Heart right ventricle (tissue), 16 donors: ENCODE data around the gene LRCH1. TPM values are rescaled to one million over a fixed set of nuclear protein-coding genes. Genes with fewer than 3 reads are reported as not detected.

Experiments used
- ATAC-seq, 8 donors: fragments of 200-7000 bp; cut with Tn5 transposase; one replicate each; pipeline ENCODE4 v1.9.1; 2020; ENCODE audit warnings: mild to moderate bottlenecking in 8 of 8, moderate library complexity in 8 of 8, moderate number of reproducible peaks in 1 of 8
- DNase-seq, 2 donors: peaks; one replicate each; pipeline ENCODE4 v3.0.0-alpha.2; 2020
- H3K27ac ChIP-seq, 10 donors: fragments of 200-600 bp; sonication (generic) in 2 of 10; one replicate each; pipeline versions ENCODE4 v1.5.0 to v1.8.0; 2020 to 2022; ENCODE audit warnings: mild to moderate bottlenecking in 3 of 10
- H3K27me3 ChIP-seq, 7 donors: fragments of 200-600 bp; one replicate each; pipeline ENCODE4 v1.8.0; 2021 to 2022; ENCODE audit warnings: mild to moderate bottlenecking in 2 of 7
- H3K36me3 ChIP-seq, 9 donors: fragments of 200-600 bp; sonication (generic) in 1 of 9; one replicate each; pipeline versions ENCODE4 v1.5.0 to v1.8.0; 2020 to 2022; ENCODE audit warnings: mild to moderate bottlenecking in 2 of 9
- H3K4me1 ChIP-seq, 9 donors: fragments of 200-600 bp; sonication (generic) in 1 of 9; one replicate each; pipeline versions ENCODE4 v1.5.0 to v1.8.0; 2020 to 2022; ENCODE audit warnings: mild to moderate bottlenecking in 4 of 9
- H3K4me3 ChIP-seq, 10 donors: fragments of 200-600 bp; sonication (generic) in 2 of 10; one replicate each; pipeline versions ENCODE4 v1.5.0 to v1.8.0; 2020 to 2022; ENCODE audit warnings: mild to moderate bottlenecking in 7 of 10, moderate library complexity in 2 of 10
- H3K9me3 ChIP-seq, 11 donors: fragments of 200-600 bp in 10 of 11; sonication (generic) in 2 of 11; one replicate each; pipeline versions ENCODE4 v1.5.0 to v1.8.0; 2013 to 2022; ENCODE audit warnings: mild to moderate bottlenecking in 2 of 11, control low read depth in 1 of 11, moderate library complexity in 1 of 11
- WGBS, 2 donors: extraction: QIAGEN DNeasy Blood & Tissue Kit; methylation state at CpG; one replicate each; pipeline ENCODE4 v1.1.7; 2013; ENCODE audit warnings: inconsistent platforms in 1 of 2; 5-methylcytosine and 5-hydroxymethylcytosine counted together
- intact Hi-C, 10 donors: fragments of 100-400 bp; cut with DNase I; formaldehyde crosslinking; loops; one replicate each; pipeline versions ENCODE4 v1.11.1 to v1.14.2; 2022
- polyA plus RNA-seq, 2 donors: library from polyadenylated mRNA; stranded (reverse); fragments of 200-250 nt; gene quantifications; one replicate each; pipeline ENCODE4 v1.2.3, GENCODE V29; 2013
- total RNA-seq, 10 donors: library from RNA; stranded (reverse); fragmentation: NEBNext Ultra II Directional in 3 of 10; extraction: Animal tissue kit (Norgen Biotek cat#: 25700) in 3 of 10; gene quantifications; one replicate each; pipeline versions ENCODE4 v1.2.1 to v1.2.4, GENCODE V29; 2021 to 2023
- TF ChIP-seq, protein P1 (sequence below), 9 donors: fragments of 200-600 bp; sonication (generic) in 2 of 9; IDR thresholded peaks; one replicate each; pipeline versions ENCODE4 v1.5.0 to v1.8.0; 2021 to 2022; ENCODE audit warnings: antibody characterized with exemption in 9 of 9, mild to moderate bottlenecking in 5 of 9, moderate library complexity in 1 of 9
- donor health status: Arrhythmogenic right ventricular cardiomyopathy.
- donor health status: ischemic (EF 13 %, LVEDD 7.1; RV severe dilation, severe dysfunction).
- donor health status: healthy with polysubstance abuse.
- donor health status: DM: no; HTN: yes; CAD: no.
- donor health status: DM: no; HTN: no; CAD: no.
- donor health status: ischemic (EF 25% LVEDD 6.9; RV normal size, moderate dysfunction).
- donor health status: ischemic (EF 25% LVEDD 5.7; RV mildly dilated, moderate dysfunction).
- donor health status: healthy.
- donor health status: DM: yes; HTN: yes; CAD: no.
- donor health status: Ischemic cardiomyopathy.
- donor health status: ischemic (EF 35%, LVEDD 5.7; RV mildly dilated, moderate dysfunction).
- donor health status: nonischemic (EF 11% LVEDD 7.7; RV severe dilation, severe dysfunction).
- donor health status: DM: yes; HTN: yes; CAD: no.
- donor health status: PGD.
- donor health status: ischemic (EF 29% LVEDD 5.4; RV normal size, mild dysfunction).
- donor health status: nonischemic (EF 23%, LVEDD 6.1; RV moderate dilation, normal function).

Gene LRCH1
- total and polyA plus RNA-seq, 12 donors = 4.1 to 20.3 (median 13.1) TPM

DNA sequence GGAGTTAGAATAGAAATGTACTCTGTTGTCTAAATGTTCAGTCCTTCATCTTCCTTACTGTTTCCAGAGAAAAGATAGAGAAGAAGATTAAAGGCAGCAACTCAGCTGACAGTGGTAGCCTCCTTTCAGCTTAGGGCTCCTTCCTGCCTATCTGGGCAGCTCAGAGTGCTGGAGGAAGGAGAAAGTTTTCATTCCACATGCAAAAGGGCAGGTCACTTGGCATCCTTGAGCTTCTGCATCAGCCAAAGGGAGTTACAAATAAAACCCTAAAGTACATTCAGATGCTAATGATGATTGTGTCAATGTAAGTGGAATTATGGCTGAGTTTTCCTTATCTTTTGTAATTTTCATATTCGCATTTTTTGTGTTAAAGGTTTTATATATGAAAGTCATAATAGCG is 185.1 kb downstream of the LRCH1 start:
- DNase-seq = no peak
- no peak overlapping the region for H3K4me3 ChIP-seq
- H3K27me3 ChIP-seq = no peaks in the 10 kb centered on the region
- peaks cover 0 to 6% (median 0%) of the 10 kb centered on the region in 9 donors for H3K4me1 ChIP-seq
- intact Hi-C loops = loop anchor here in 1 of 10 donors (10.0 kb wide), 1 partner anchor 47 kb away; no protein-coding TSS in a partner anchor
- TF ChIP-seq, protein P1, sequence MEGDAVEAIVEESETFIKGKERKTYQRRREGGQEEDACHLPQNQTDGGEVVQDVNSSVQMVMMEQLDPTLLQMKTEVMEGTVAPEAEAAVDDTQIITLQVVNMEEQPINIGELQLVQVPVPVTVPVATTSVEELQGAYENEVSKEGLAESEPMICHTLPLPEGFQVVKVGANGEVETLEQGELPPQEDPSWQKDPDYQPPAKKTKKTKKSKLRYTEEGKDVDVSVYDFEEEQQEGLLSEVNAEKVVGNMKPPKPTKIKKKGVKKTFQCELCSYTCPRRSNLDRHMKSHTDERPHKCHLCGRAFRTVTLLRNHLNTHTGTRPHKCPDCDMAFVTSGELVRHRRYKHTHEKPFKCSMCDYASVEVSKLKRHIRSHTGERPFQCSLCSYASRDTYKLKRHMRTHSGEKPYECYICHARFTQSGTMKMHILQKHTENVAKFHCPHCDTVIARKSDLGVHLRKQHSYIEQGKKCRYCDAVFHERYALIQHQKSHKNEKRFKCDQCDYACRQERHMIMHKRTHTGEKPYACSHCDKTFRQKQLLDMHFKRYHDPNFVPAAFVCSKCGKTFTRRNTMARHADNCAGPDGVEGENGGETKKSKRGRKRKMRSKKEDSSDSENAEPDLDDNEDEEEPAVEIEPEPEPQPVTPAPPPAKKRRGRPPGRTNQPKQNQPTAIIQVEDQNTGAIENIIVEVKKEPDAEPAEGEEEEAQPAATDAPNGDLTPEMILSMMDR (IDR thresholded peaks at IDR 0.05) = no peak
- no peaks in the 10 kb centered on the region for H3K9me3 ChIP-seq
- no peak overlapping the region for H3K27ac ChIP-seq
- H3K36me3 ChIP-seq = peaks cover 0 to 100% (median 29%) of the 10 kb centered on the region in 9 donors
- ATAC-seq = no peak
- WGBS, 2 donors = 91 to 92% methylated on average over 2 of the region's 2 CpGs

DNA sequence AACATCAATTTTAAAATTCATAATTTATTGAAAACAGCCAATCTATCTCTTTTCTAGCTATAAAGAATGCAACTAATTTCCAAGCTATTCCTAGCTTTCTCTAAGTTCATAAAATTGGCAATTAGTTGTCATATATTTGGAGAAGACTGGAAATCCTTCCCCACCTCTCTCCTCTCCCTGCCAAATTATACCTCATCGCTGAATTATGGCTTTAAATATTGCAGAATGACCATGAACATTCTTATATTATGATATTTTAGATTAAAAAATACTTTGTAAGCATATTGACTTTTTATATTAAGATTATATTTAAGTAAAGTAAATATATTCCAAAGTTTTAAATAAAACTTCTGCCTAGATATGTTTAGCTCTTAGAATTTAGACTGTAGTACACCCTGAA is 185.8 kb downstream of the LRCH1 start:
- no peak overlapping the region for H3K4me3 ChIP-seq
- intact Hi-C loops = loop anchor here in 1 of 10 donors (10.0 kb wide), 1 partner anchor 46 kb away; no protein-coding TSS in a partner anchor
- DNase-seq (no peak), ATAC-seq (no peak)
- no peaks in the 10 kb centered on the region for H3K27me3 ChIP-seq
- no peak overlapping the region for H3K27ac ChIP-seq
- no peaks in the 10 kb centered on the region for H3K9me3 ChIP-seq
- 83 to 86% methylated on average over 1 of the region's 1 CpG for WGBS, 2 donors
- peaks cover 0 to 100% (median 23%) of the 10 kb centered on the region in 9 donors for H3K36me3 ChIP-seq
- H3K4me1 ChIP-seq = peaks cover 0 to 6% (median 0%) of the 10 kb centered on the region in 9 donors
- TF ChIP-seq, protein P1 (IDR thresholded peaks at IDR 0.05) = no peak

DNA sequence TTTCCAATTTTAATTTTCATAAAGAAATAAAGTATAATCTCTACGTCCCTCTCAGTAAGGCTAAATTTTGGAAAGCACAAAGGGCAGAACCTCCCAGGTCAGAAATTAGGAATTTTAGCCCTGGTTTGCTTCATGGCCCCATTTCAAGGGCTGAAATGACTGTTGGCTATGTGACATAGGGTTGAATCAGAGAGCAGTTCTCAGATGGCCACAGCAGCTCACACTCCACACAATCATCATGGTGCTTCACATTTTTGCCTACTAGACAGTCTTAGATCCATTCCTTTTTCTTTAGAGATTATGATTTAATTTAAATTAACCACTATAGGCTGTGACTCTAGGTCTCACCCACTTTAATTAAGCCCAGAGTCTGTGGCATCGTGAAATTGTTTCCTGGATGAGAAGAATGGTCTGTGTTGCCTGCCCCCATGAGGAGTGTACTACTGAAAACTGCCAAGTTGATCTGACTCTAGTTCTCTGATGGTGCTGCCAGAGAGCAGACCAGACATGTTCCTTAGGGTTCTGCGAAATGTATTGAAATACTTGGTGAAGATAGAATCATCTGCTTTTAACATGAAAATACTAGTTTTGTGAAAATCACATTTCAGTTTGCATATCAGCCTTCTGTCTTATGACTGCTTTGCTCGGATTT is 186.6 kb downstream of the LRCH1 start:
- intact Hi-C loops = loop anchor here in 1 of 10 donors (10.0 kb wide), 1 partner anchor 45 kb away; no protein-coding TSS in a partner anchor
- Histone ChIP-seq H3K27ac (no peak overlapping the region), H3K27me3 (no peaks in the 10 kb centered on the region), H3K36me3 (peaks cover 0 to 100% (median 17%) of the 10 kb centered on the region in 9 donors), H3K9me3 (no peaks in the 10 kb centered on the region), H3K4me1 (peaks cover 0 to 6% (median 0%) of the 10 kb centered on the region in 9 donors), H3K4me3 (no peak overlapping the region)
- DNase-seq (no peak), ATAC-seq (peak in 1 of 8 donors; percentile 25)
- TF ChIP-seq, protein P1 (IDR thresholded peaks at IDR 0.05) = no peak
- 85 to 94% methylated on average over 4 of the region's 4 CpGs for WGBS, 2 donors

DNA sequence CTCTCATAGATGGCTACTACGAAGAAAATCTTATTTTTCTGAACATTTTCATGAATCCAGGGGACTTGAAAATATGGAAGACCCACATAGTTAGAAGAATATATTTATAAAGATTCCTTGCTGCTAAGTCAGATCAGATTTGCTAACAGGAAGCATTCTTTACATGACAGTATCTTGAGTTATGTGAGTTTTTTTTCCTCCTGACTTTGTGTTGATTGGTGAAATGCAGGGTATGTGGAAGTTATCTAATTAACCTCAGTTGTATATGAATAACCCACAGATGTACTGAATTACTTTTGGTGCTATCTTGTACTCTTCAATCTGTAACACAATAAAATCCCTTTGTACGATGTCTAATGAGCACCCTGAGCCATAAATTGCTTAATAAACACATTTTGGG is 190.2 kb downstream of the LRCH1 start:
- intact Hi-C loops = no loop called here
- no peak for DNase-seq
- no peaks in the 10 kb centered on the region for H3K4me1 ChIP-seq
- no peak for ATAC-seq
- H3K9me3 ChIP-seq = no peaks in the 10 kb centered on the region
- H3K27ac ChIP-seq = no peak overlapping the region
- WGBS, 2 donors = 79 to 85% methylated on average over 2 of the region's 2 CpGs
- no peak overlapping the region for H3K4me3 ChIP-seq
- peaks cover 0 to 99% (median 23%) of the 10 kb centered on the region in 9 donors for H3K36me3 ChIP-seq
- TF ChIP-seq, protein P1 (IDR thresholded peaks at IDR 0.05) = no peak
- H3K27me3 ChIP-seq = no peaks in the 10 kb centered on the region
